ENCODE measurements around the gene TMEM116.

DNA sequence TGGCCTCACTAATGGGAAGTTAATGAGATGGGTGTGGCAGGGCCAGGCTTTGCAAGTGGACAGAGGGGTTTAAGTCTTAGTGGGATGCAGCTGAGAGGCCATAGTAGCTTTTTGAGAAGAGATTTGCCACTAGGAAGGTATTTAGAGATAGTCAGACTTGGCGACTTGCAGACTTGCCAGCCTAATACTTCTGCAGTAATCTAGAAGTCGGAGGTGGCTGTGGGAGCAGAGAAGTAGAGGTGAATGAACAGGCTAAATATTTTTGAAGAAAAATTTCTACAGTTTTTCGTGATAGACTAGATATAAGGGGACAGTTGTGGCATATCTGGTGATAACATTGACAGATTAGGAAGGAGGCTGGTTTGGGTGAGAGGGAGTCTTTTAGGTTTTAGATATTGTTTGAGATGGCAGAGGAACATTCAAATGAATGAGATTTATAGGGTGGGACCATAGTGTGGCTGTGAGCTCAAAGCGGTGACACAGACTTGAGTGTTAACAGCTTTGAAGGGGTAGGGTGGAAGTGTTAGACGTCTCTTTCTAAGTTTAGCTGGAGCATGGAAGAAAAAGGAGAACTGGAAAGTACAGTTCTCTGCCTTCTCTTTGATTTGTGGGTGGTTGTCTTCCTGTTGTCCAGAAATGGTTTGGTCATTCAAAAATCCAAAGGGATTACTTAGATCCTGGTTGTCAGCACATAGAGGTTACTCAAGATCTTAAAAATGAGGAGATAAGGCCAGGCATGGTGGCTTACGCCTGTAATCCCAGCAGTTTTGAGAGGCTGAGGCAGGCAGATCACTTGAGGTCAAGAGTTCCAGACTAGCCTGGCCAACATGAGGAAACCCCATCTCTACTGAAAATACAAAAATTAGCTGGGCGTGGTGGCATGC lies 126.1 kb downstream of the TMEM116 start:
- TF ChIP-seq, protein P1, sequence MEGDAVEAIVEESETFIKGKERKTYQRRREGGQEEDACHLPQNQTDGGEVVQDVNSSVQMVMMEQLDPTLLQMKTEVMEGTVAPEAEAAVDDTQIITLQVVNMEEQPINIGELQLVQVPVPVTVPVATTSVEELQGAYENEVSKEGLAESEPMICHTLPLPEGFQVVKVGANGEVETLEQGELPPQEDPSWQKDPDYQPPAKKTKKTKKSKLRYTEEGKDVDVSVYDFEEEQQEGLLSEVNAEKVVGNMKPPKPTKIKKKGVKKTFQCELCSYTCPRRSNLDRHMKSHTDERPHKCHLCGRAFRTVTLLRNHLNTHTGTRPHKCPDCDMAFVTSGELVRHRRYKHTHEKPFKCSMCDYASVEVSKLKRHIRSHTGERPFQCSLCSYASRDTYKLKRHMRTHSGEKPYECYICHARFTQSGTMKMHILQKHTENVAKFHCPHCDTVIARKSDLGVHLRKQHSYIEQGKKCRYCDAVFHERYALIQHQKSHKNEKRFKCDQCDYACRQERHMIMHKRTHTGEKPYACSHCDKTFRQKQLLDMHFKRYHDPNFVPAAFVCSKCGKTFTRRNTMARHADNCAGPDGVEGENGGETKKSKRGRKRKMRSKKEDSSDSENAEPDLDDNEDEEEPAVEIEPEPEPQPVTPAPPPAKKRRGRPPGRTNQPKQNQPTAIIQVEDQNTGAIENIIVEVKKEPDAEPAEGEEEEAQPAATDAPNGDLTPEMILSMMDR (IDR thresholded peaks at IDR 0.05) = no peak
- no peak for TF ChIP-seq POLR2A (IDR thresholded peaks at IDR 0.05)

All from heart left ventricle (tissue), 13 donors.